ENCODE results near the gene KIF2C.

KIF2C gene

GRCh38 chr1:44776730-44777068 is 37.1 kb downstream of the KIF2C start:
- DNase-seq = no peak

- no peak for DNase-seq
Observed at GRCh38 chr1:44777547-44777946, 37.9 kb downstream of the KIF2C start.

GRCh38 chr1:44777969-44778635 is 38.5 kb downstream of the KIF2C start:
- no peak for DNase-seq

GRCh38 chr1:44778705-44779576 is 39.3 kb downstream of the KIF2C start:
- no peak for DNase-seq

- DNase-seq = no peak
Observed at GRCh38 chr1:44780583-44781121, 41.0 kb downstream of the KIF2C start.

GRCh38 chr1:44783697-44784093 is 44.1 kb downstream of the KIF2C start:
- DNase-seq = peak; percentile 60

- DNase-seq = peak; percentile 75
Observed at GRCh38 chr1:44784094-44785028, 44.7 kb downstream of the KIF2C start.

GRCh38 chr1:44785029-44785380 is 45.4 kb downstream of the KIF2C start:
- DNase-seq = peak; percentile 68

GRCh38 chr1:44785501-44786137 is 46.0 kb downstream of the KIF2C start:
- no peak for DNase-seq

GRCh38 chr1:44786138-44786840 is 46.7 kb downstream of the KIF2C start:
- peak; percentile 91 for DNase-seq

GRCh38 chr1:44786841-44787426 is 47.3 kb downstream of the KIF2C start:
- DNase-seq = no peak

- DNase-seq = no peak
Observed at GRCh38 chr1:44787506-44787905, 47.9 kb downstream of the KIF2C start.

- no peak for DNase-seq
Observed at GRCh38 chr1:44788120-44788860, 48.7 kb downstream of the KIF2C start, which contains the start of gene BEST4. Gene BEST4 (minus strand): TSS chr1:44788170. CDS start chr1:44787705, 465 bp downstream.

- DNase-seq = no peak
Observed at GRCh38 chr1:44790968-44791801, 51.5 kb downstream of the KIF2C start.

- DNase-seq = peak; percentile 43
Observed at GRCh38 chr1:44792736-44793502, 53.3 kb downstream of the KIF2C start.

GRCh38 chr1:44797886-44798285 is 58.2 kb downstream of the KIF2C start:
- peak; percentile 47 for DNase-seq

GRCh38 chr1:44798481-44799365 is 59.1 kb downstream of the KIF2C start:
- DNase-seq = peak; percentile 53
